ENCODE measurements around the gene PTPN2. TPM values are rescaled to one million over a fixed set of nuclear protein-coding genes. Genes with fewer than 3 reads are reported as not detected.

PTPN2 gene
- total and polyA plus RNA-seq, 4 donors: 47.8 to 79.9 (median 64.3) TPM

GRCh38 chr18:12819322-12819721 lies 64.7 kb downstream of the PTPN2 start:
- DNase-seq: no peak
- H3K4me1 ChIP-seq (ENCODE audit: control insufficient read depth in 5 of 5, insufficient read depth in 5 of 5, low read length in 5 of 5): peaks cover 0 to 11% (median 3%) of the 10 kb centered on the region in 5 donors
- ATAC-seq (ENCODE audit: insufficient read depth, low FRiP score): no peak
- H3K36me3 ChIP-seq (ENCODE audit: control insufficient read depth in 4 of 4, insufficient read depth in 4 of 4, low read length in 4 of 4): peaks cover 4 to 32% (median 9%) of the 10 kb centered on the region in 4 donors
- TF ChIP-seq CTCF (IDR thresholded peaks at IDR 0.05; ENCODE audit: control extremely low read depth, extremely low read depth): no peak
- no peak overlapping the region for H3K27ac ChIP-seq (ENCODE audit: low read depth in 1 of 2, low read length in 1 of 2)
- no peaks in the 10 kb centered on the region for H3K27me3 ChIP-seq (ENCODE audit: control insufficient read depth in 3 of 3, insufficient read depth in 3 of 3, low read length in 2 of 3)
- no peak overlapping the region for H3K9ac ChIP-seq (ENCODE audit: insufficient read depth in 1 of 2, low read length in 2 of 2)
- 85 to 90% methylated on average over 3 of the region's 3 CpGs for WGBS, 2 donors
- H3K9me3 ChIP-seq (ENCODE audit: control insufficient read depth in 4 of 4, insufficient read depth in 3 of 4, low read length in 3 of 4): no peaks in the 10 kb centered on the region
- no peak overlapping the region for H3K4me3 ChIP-seq

GRCh38 chr18:12818243-12818642 lies 65.8 kb downstream of the PTPN2 start:
- Histone ChIP-seq H3K27me3 (ENCODE audit: control insufficient read depth in 3 of 3, insufficient read depth in 3 of 3, low read length in 2 of 3) (no peaks in the 10 kb centered on the region), H3K9me3 (ENCODE audit: control insufficient read depth in 4 of 4, insufficient read depth in 3 of 4, low read length in 3 of 4) (no peaks in the 10 kb centered on the region), H3K9ac (ENCODE audit: insufficient read depth in 1 of 2, low read length in 2 of 2) (no peak overlapping the region), H3K4me1 (ENCODE audit: control insufficient read depth in 5 of 5, insufficient read depth in 5 of 5, low read length in 5 of 5) (peaks cover 0 to 11% (median 3%) of the 10 kb centered on the region in 5 donors), H3K4me3 (no peak overlapping the region), H3K36me3 (ENCODE audit: control insufficient read depth in 4 of 4, insufficient read depth in 4 of 4, low read length in 4 of 4) (peaks cover 4 to 29% (median 8%) of the 10 kb centered on the region in 4 donors), H3K27ac (ENCODE audit: low read depth in 1 of 2, low read length in 1 of 2) (no peak overlapping the region)
- DNase-seq (no peak), ATAC-seq (ENCODE audit: insufficient read depth, low FRiP score) (no peak)
- 96% methylated on average over 3 of the region's 3 CpGs for WGBS, 2 donors
- no peak for TF ChIP-seq CTCF (IDR thresholded peaks at IDR 0.05; ENCODE audit: control extremely low read depth, extremely low read depth)

- 89 to 91% methylated on average over 2 of the region's 2 CpGs for WGBS, 2 donors
- ATAC-seq (ENCODE audit: insufficient read depth, low FRiP score) (no peak), DNase-seq (no peak)
- Histone ChIP-seq H3K9ac (ENCODE audit: insufficient read depth in 1 of 2, low read length in 2 of 2) (no peak overlapping the region), H3K27me3 (ENCODE audit: control insufficient read depth in 3 of 3, insufficient read depth in 3 of 3, low read length in 2 of 3) (no peaks in the 10 kb centered on the region), H3K9me3 (ENCODE audit: control insufficient read depth in 4 of 4, insufficient read depth in 3 of 4, low read length in 3 of 4) (no peaks in the 10 kb centered on the region), H3K36me3 (ENCODE audit: control insufficient read depth in 4 of 4, insufficient read depth in 4 of 4, low read length in 4 of 4) (peaks cover 4 to 24% (median 9%) of the 10 kb centered on the region in 4 donors), H3K4me1 (ENCODE audit: control insufficient read depth in 5 of 5, insufficient read depth in 5 of 5, low read length in 5 of 5) (peaks cover 0 to 13% (median 3%) of the 10 kb centered on the region in 5 donors), H3K27ac (ENCODE audit: low read depth in 1 of 2, low read length in 1 of 2) (no peak overlapping the region), H3K4me3 (no peak overlapping the region)
- TF ChIP-seq CTCF (IDR thresholded peaks at IDR 0.05; ENCODE audit: control extremely low read depth, extremely low read depth): no peak
Observed at GRCh38 chr18:12816451-12816850, 67.6 kb downstream of the PTPN2 start.
